Prostate gland (tissue), 2 donors: ENCODE measurements around the gene SDR9C7. TPM values are rescaled to one million over a fixed set of nuclear protein-coding genes. Genes with fewer than 3 reads are reported as not detected.
A peak's percentile ranks its signal among the peaks of the same experiment; 100 is the strongest.
"Not testable (repeated sequence)": the region's sequence is repeated elsewhere in the genome, so short reads cannot be mapped to it uniquely, and the experiment has no call there.

Source experiments
- DNase-seq: peaks from one replicate; pipeline ENCODE4 v3.0.0-alpha.2; 2019; ENCODE audit warnings: low spot score
- H3K27ac ChIP-seq, 2 donors: fragments of 200-600 bp; sonication (generic); 2 replicates each; pipeline ENCODE4 v1.5.1; 2017 to 2019
- H3K27me3 ChIP-seq: fragments of 200-600 bp; sonication (generic); replicated peaks from 2 replicates; pipeline ENCODE4 v1.5.1; 2019; ENCODE audit not compliant: insufficient read depth
- H3K36me3 ChIP-seq, 2 donors: fragments of 200-600 bp; sonication (generic); 1 replicate in 1 of 2; 2 replicates in 1 of 2; pipeline versions ENCODE4 v1.5.1 to v1.8.1; 2017 to 2019
- H3K4me1 ChIP-seq: fragments of 200-600 bp; sonication (generic); replicated peaks from 2 replicates; pipeline ENCODE4 v1.5.1; 2019
- H3K4me3 ChIP-seq, 2 donors: fragments of 200-600 bp; sonication (generic); 2 replicates each; pipeline ENCODE4 v1.5.1; 2017 to 2019
- H3K9me3 ChIP-seq: fragments of 200-600 bp; sonication (generic); 2 replicates; pipeline ENCODE4 v1.5.1; 2017
- POLR2A ChIP-seq: fragments of 450-650 bp; IDR thresholded peaks from one replicate; pipeline ENCODE4 v1.6.1; 2016; ENCODE audit warnings: antibody characterized with exemption, mild to moderate bottlenecking
- POLR2AphosphoS5 ChIP-seq: sonication (generic); formaldehyde crosslinking; IDR thresholded peaks from one replicate; pipeline ENCODE4 v1.6.1; 2017; ENCODE audit warnings: antibody characterized with exemption
- WGBS: methylation state at CpG from one replicate; pipeline ENCODE4 v1.1.5; 2018; 5-methylcytosine and 5-hydroxymethylcytosine counted together
- intact Hi-C: fragments of 100-400 bp; cut with DNase I; formaldehyde crosslinking; loops from one replicate; pipeline ENCODE4 v1.14.2; 2022
- total RNA-seq, 2 donors: library from RNA; depleted of rRNA; stranded (reverse); fragments of >200 nt; gene quantifications; one replicate each; pipeline ENCODE4 v1.1.0, GENCODE V29; 2016
- TF ChIP-seq, protein P1 (sequence below), 4 experiments: fragments of 200-600 bp in 2 of 4; fragments of 450-650 bp in 2 of 4; sonication (generic) in 2 of 4; IDR thresholded peaks; 1 replicate in 3 of 4; 2 replicates in 1 of 4; pipeline ENCODE4 v1.5.1; 2016 to 2019; ENCODE audit warnings: antibody characterized with exemption in 4 of 4, mild to moderate bottlenecking in 2 of 4, moderate library complexity in 2 of 4

Gene SDR9C7
- total RNA-seq, 2 donors from 2014 or later: 1.1 TPM; not detected in 1

DNA sequence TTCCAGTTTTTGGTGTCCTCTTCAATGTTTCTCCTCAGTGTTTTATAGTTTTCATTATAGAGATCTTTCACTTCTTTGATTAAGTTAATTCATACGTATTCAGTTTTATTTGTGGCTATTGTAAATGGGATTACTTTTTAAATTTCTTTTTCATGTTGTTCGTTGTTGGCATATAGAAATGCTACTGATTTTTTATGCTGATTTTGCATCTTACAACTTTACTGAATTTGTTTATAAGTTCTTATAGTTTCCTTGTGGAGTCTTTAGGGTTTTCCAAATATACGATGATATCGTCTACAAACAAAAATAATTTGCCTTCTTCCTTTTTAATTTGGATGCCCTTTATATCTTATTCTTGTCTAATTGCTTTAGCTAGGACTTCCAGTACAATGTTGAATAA is 9.7 kb upstream of the SDR9C7 start:
- no peaks in the 10 kb centered on the region for H3K9me3 ChIP-seq
- H3K27me3 ChIP-seq: no peaks in the 10 kb centered on the region
- TF ChIP-seq POLR2AphosphoS5 (no peak), POLR2A (no peak)
- TF ChIP-seq, protein P1, sequence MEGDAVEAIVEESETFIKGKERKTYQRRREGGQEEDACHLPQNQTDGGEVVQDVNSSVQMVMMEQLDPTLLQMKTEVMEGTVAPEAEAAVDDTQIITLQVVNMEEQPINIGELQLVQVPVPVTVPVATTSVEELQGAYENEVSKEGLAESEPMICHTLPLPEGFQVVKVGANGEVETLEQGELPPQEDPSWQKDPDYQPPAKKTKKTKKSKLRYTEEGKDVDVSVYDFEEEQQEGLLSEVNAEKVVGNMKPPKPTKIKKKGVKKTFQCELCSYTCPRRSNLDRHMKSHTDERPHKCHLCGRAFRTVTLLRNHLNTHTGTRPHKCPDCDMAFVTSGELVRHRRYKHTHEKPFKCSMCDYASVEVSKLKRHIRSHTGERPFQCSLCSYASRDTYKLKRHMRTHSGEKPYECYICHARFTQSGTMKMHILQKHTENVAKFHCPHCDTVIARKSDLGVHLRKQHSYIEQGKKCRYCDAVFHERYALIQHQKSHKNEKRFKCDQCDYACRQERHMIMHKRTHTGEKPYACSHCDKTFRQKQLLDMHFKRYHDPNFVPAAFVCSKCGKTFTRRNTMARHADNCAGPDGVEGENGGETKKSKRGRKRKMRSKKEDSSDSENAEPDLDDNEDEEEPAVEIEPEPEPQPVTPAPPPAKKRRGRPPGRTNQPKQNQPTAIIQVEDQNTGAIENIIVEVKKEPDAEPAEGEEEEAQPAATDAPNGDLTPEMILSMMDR (IDR thresholded peaks at IDR 0.05): no peak
- no peak overlapping the region for H3K4me3 ChIP-seq
- DNase-seq: no peak
- intact Hi-C loops: no loop called here
- 96% methylated on average over 4 of the region's 4 CpGs for WGBS
- H3K27ac ChIP-seq: no peak overlapping the region
- no peaks in the 10 kb centered on the region for H3K4me1 ChIP-seq
- H3K36me3 ChIP-seq: no peaks in the 10 kb centered on the region

DNA sequence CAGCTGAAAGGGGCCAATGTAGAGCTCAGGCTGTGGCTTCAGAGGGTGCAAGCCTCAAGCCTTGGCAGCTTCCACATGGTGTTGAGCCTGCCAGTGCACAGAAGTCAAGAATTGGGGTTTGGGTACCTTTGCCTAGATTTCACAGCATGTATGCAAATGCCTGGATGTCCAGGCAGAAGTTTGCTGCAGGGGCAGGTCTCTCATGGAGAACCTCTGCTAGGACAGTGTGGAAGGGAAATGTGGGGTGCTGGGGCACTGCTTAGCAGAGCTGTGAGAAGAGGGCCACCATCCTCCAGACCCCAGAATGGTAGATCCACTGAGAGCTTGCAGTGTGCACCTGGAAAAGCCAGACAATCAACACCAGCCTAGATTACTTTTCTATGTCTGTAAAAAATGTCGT is 9.2 kb upstream of the SDR9C7 start:
- DNase-seq, H3K4me3 ChIP-seq, intact Hi-C loops, H3K4me1 ChIP-seq, H3K9me3 ChIP-seq, H3K27me3 ChIP-seq, H3K36me3 ChIP-seq, H3K27ac ChIP-seq: not testable (repeated sequence)
- 89% methylated on average over 1 of the region's 1 CpG for WGBS

DNA sequence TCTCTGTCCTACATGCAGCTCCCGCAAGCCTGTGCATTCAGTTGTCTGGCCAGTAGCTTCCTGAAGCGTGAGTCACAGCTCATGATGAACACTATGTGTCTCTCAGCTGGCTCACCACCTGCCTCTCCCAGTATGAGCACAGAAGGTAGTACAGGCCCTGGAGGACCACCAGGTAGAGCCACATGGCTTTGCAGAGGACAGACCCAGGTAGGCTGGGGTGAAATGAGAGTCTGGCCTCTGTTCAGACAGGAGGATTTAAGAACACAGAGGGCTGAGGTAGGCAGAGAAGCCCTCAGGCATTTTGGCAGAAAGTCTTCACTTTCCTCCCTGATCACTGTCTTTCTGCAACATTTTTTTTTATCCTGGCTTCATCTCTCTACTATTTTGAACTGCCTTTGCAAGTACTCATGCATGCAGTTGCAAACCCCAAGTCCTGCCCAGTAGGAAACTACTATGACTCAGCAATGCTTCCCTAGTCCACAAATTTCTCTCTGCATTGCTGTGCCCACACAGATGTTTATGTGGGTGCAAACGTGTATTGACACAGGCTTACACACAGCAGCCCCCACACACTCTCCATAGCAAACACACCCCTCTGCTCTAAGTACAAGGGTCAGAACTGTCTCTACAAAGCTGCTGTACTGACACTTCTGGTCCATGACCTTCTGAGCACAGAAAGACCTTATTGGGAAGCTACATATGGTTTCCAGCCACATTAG is 7.2 kb upstream of the SDR9C7 start:
- peak; percentile 23 for DNase-seq
- Histone ChIP-seq H3K4me1 (no peaks in the 10 kb centered on the region), H3K36me3 (no peaks in the 10 kb centered on the region), H3K27me3 (no peaks in the 10 kb centered on the region), H3K27ac (no peak overlapping the region), H3K9me3 (no peaks in the 10 kb centered on the region), H3K4me3 (no peak overlapping the region)
- intact Hi-C loops: no loop called here
- TF ChIP-seq POLR2A (no peak), POLR2AphosphoS5 (no peak)
- TF ChIP-seq, protein P1 (IDR thresholded peaks at IDR 0.05): no peak
- 10% methylated on average over 2 of the region's 3 CpGs for WGBS

DNA sequence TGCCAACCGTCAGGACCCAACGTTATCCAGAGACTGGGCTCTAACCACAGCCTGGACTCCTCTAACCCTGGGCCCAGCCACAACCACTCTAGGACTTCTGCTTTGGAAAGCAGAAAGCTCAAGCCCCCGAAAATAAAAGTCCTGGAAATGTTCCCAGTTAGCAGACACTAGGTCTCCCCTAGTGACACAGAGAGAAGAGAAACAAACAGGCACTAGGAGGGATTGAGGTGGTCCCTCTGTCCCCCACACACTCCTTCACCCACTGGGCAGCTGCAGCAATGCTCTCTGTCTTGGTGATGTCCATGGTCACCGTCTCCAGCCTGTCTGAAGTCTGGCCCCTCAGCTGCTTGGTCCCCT is 6.7 kb upstream of the SDR9C7 start:
- H3K4me3 ChIP-seq, intact Hi-C loops, H3K9me3 ChIP-seq, H3K4me1 ChIP-seq, H3K27me3 ChIP-seq, DNase-seq, H3K27ac ChIP-seq, H3K36me3 ChIP-seq: not testable (repeated sequence)
- no CpG with 5 or more reads among the region's 4 CpGs for WGBS

DNA sequence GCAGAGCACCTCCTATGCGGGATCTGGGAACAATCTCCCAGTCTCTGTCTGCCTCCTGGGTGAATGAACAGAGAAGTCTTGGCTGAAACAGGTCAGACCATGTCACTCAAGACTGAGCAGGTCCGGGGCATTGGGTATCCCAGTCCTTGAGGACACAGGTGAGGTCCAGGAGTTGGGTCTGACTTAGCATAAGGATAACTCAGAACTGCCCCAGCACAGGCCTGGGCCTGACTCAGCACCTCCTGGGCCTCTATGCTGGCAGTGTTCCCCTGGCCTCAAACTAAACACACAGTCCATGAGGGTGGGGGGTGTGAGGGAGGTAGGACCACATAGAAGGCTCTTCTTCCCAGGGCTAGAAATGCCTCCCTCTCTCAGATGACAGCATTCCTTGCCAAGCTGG is 1.5 kb upstream of the SDR9C7 start:
- no peak for DNase-seq
- intact Hi-C loops: no loop called here
- no peaks in the 10 kb centered on the region for H3K27me3 ChIP-seq

DNA sequence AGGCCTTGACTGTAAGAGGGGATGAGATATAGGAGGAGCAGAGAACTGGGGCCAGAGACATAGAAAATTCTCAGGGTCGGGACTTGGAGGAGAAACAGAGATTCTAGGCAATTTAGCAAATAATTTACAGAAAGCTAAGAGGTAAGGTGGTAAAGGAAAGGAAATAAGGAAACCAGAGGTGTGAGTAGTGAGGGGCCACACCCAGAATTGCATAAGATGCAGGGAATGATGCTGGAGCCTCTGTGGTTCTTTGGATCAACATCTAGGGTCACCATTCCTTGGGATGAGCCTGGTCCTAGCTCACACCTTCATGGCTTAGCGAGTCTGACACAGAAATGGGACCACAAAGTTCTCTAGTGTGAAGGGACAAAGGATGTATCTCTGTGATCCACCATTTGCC is 949 bp upstream of the SDR9C7 start:
- intact Hi-C loops: no loop called here
- no peaks in the 10 kb centered on the region for H3K9me3 ChIP-seq
- no peaks in the 10 kb centered on the region for H3K27me3 ChIP-seq
- no peaks in the 10 kb centered on the region for H3K4me1 ChIP-seq
- no peak overlapping the region for H3K4me3 ChIP-seq
- no peaks in the 10 kb centered on the region for H3K36me3 ChIP-seq
- TF ChIP-seq, protein P1 (IDR thresholded peaks at IDR 0.05): no peak
- TF ChIP-seq POLR2A (no peak), POLR2AphosphoS5 (no peak)
- no peak for DNase-seq
- WGBS: 79% methylated on average over 2 of the region's 2 CpGs
- H3K27ac ChIP-seq: no peak overlapping the region

More for the DNA sequence above, 1.5 kb upstream of the SDR9C7 start:
- Histone ChIP-seq H3K4me1 (no peaks in the 10 kb centered on the region), H3K36me3 (no peaks in the 10 kb centered on the region), H3K9me3 (no peaks in the 10 kb centered on the region), H3K4me3 (no peak overlapping the region), H3K27ac (no peak overlapping the region)
- 57% methylated on average over 2 of the region's 2 CpGs for WGBS
- no peak for TF ChIP-seq POLR2A
- TF ChIP-seq, protein P1 (IDR thresholded peaks at IDR 0.05): no peak
- TF ChIP-seq POLR2AphosphoS5: no peak
